ENCODE measurements around the gene TTLL3.
"Not testable (repeated sequence)": the region's sequence is repeated elsewhere in the genome, so short reads cannot be mapped to it uniquely, and the experiment has no call there.

Gene TTLL3

GRCh38 chr3:9771007-9771406 is 39.1 kb upstream of the TTLL3 start:
- H3K4me3 ChIP-seq (ENCODE audit: low read length); H3K9me3 ChIP-seq (ENCODE audit: control insufficient read depth, low read length); H3K36me3 ChIP-seq (ENCODE audit: control insufficient read depth, insufficient read depth, low read length); H3K9ac ChIP-seq (ENCODE audit: low read length); H3K27me3 ChIP-seq (ENCODE audit: control insufficient read depth, insufficient read depth, low read length): not testable (repeated sequence)
- H3K4me1 ChIP-seq (ENCODE audit: control insufficient read depth, insufficient read depth, low read length) = peaks cover 36% of the 10 kb centered on the region

- Histone ChIP-seq H3K27me3 (ENCODE audit: control insufficient read depth, insufficient read depth, low read length) (no peaks in the 10 kb centered on the region), H3K9me3 (ENCODE audit: control insufficient read depth, low read length) (no peaks in the 10 kb centered on the region), H3K4me1 (ENCODE audit: control insufficient read depth, insufficient read depth, low read length) (no peaks in the 10 kb centered on the region), H3K36me3 (ENCODE audit: control insufficient read depth, insufficient read depth, low read length) (peaks cover 2% of the 10 kb centered on the region), H3K9ac (ENCODE audit: low read length) (no peak overlapping the region), H3K4me3 (ENCODE audit: low read length) (no peak overlapping the region)
These were observed 33.0 kb upstream of the TTLL3 start for GRCh38 chr3:9776896-9777693.

- Histone ChIP-seq H3K36me3 (ENCODE audit: control insufficient read depth, insufficient read depth, low read length) (peaks cover 6% of the 10 kb centered on the region), H3K4me3 (ENCODE audit: low read length) (no peak overlapping the region), H3K27me3 (ENCODE audit: control insufficient read depth, insufficient read depth, low read length) (no peaks in the 10 kb centered on the region), H3K9me3 (ENCODE audit: control insufficient read depth, low read length) (no peaks in the 10 kb centered on the region), H3K4me1 (ENCODE audit: control insufficient read depth, insufficient read depth, low read length) (no peaks in the 10 kb centered on the region), H3K9ac (ENCODE audit: low read length) (no peak overlapping the region)
These were observed 32.4 kb upstream of the TTLL3 start for GRCh38 chr3:9777694-9778021.

GRCh38 chr3:9778143-9779074 is 31.7 kb upstream of the TTLL3 start:
- Histone ChIP-seq H3K27me3 (ENCODE audit: control insufficient read depth, insufficient read depth, low read length) (no peaks in the 10 kb centered on the region), H3K36me3 (ENCODE audit: control insufficient read depth, insufficient read depth, low read length) (peaks cover 6% of the 10 kb centered on the region), H3K4me1 (ENCODE audit: control insufficient read depth, insufficient read depth, low read length) (no peaks in the 10 kb centered on the region), H3K9ac (ENCODE audit: low read length) (no peak overlapping the region), H3K9me3 (ENCODE audit: control insufficient read depth, low read length) (no peaks in the 10 kb centered on the region), H3K4me3 (ENCODE audit: low read length) (no peak overlapping the region)

- no peak overlapping the region for H3K4me3 ChIP-seq (ENCODE audit: low read length)
- no peaks in the 10 kb centered on the region for H3K4me1 ChIP-seq (ENCODE audit: control insufficient read depth, insufficient read depth, low read length)
- peaks cover 6% of the 10 kb centered on the region for H3K36me3 ChIP-seq (ENCODE audit: control insufficient read depth, insufficient read depth, low read length)
- no peaks in the 10 kb centered on the region for H3K27me3 ChIP-seq (ENCODE audit: control insufficient read depth, insufficient read depth, low read length)
- no peak overlapping the region for H3K9ac ChIP-seq (ENCODE audit: low read length)
- no peaks in the 10 kb centered on the region for H3K9me3 ChIP-seq (ENCODE audit: control insufficient read depth, low read length)
These were observed 30.9 kb upstream of the TTLL3 start for GRCh38 chr3:9779075-9779593.

- H3K4me3 ChIP-seq (ENCODE audit: low read length) = no peak overlapping the region
- no peaks in the 10 kb centered on the region for H3K4me1 ChIP-seq (ENCODE audit: control insufficient read depth, insufficient read depth, low read length)
- H3K27me3 ChIP-seq (ENCODE audit: control insufficient read depth, insufficient read depth, low read length) = no peaks in the 10 kb centered on the region
- peaks cover 6% of the 10 kb centered on the region for H3K36me3 ChIP-seq (ENCODE audit: control insufficient read depth, insufficient read depth, low read length)
- no peaks in the 10 kb centered on the region for H3K9me3 ChIP-seq (ENCODE audit: control insufficient read depth, low read length)
- H3K9ac ChIP-seq (ENCODE audit: low read length) = no peak overlapping the region
These were observed 30.2 kb upstream of the TTLL3 start for GRCh38 chr3:9779721-9780457.

- H3K4me3 ChIP-seq (ENCODE audit: low read length) = no peak overlapping the region
- H3K27me3 ChIP-seq (ENCODE audit: control insufficient read depth, insufficient read depth, low read length) = no peaks in the 10 kb centered on the region
- no peaks in the 10 kb centered on the region for H3K4me1 ChIP-seq (ENCODE audit: control insufficient read depth, insufficient read depth, low read length)
- peaks cover 6% of the 10 kb centered on the region for H3K36me3 ChIP-seq (ENCODE audit: control insufficient read depth, insufficient read depth, low read length)
- no peaks in the 10 kb centered on the region for H3K9me3 ChIP-seq (ENCODE audit: control insufficient read depth, low read length)
- H3K9ac ChIP-seq (ENCODE audit: low read length) = no peak overlapping the region
These were observed 29.6 kb upstream of the TTLL3 start for GRCh38 chr3:9780458-9780812.

- no peak overlapping the region for H3K4me3 ChIP-seq (ENCODE audit: low read length)
- H3K9me3 ChIP-seq (ENCODE audit: control insufficient read depth, low read length) = no peaks in the 10 kb centered on the region
- H3K9ac ChIP-seq (ENCODE audit: low read length) = no peak overlapping the region
- peaks cover 6% of the 10 kb centered on the region for H3K36me3 ChIP-seq (ENCODE audit: control insufficient read depth, insufficient read depth, low read length)
- H3K27me3 ChIP-seq (ENCODE audit: control insufficient read depth, insufficient read depth, low read length) = no peaks in the 10 kb centered on the region
- H3K4me1 ChIP-seq (ENCODE audit: control insufficient read depth, insufficient read depth, low read length) = no peaks in the 10 kb centered on the region
These were observed 29.2 kb upstream of the TTLL3 start for GRCh38 chr3:9780910-9781309.

- H3K4me1 ChIP-seq (ENCODE audit: control insufficient read depth, insufficient read depth, low read length) = no peaks in the 10 kb centered on the region
- peaks cover 6% of the 10 kb centered on the region for H3K36me3 ChIP-seq (ENCODE audit: control insufficient read depth, insufficient read depth, low read length)
- H3K9ac ChIP-seq (ENCODE audit: low read length) = no peak overlapping the region
- no peak overlapping the region for H3K4me3 ChIP-seq (ENCODE audit: low read length)
- no peaks in the 10 kb centered on the region for H3K9me3 ChIP-seq (ENCODE audit: control insufficient read depth, low read length)
- no peaks in the 10 kb centered on the region for H3K27me3 ChIP-seq (ENCODE audit: control insufficient read depth, insufficient read depth, low read length)
These were observed 28.5 kb upstream of the TTLL3 start for GRCh38 chr3:9781551-9781950.

- H3K4me1 ChIP-seq (ENCODE audit: control insufficient read depth, insufficient read depth, low read length) = no peaks in the 10 kb centered on the region
- H3K36me3 ChIP-seq (ENCODE audit: control insufficient read depth, insufficient read depth, low read length) = peaks cover 6% of the 10 kb centered on the region
- no peaks in the 10 kb centered on the region for H3K27me3 ChIP-seq (ENCODE audit: control insufficient read depth, insufficient read depth, low read length)
- H3K9me3 ChIP-seq (ENCODE audit: control insufficient read depth, low read length) = no peaks in the 10 kb centered on the region
- no peak overlapping the region for H3K9ac ChIP-seq (ENCODE audit: low read length)
- no peak overlapping the region for H3K4me3 ChIP-seq (ENCODE audit: low read length)
These were observed 28.0 kb upstream of the TTLL3 start for GRCh38 chr3:9781978-9782603.

GRCh38 chr3:9782770-9783169 is 27.3 kb upstream of the TTLL3 start:
- Histone ChIP-seq H3K36me3 (ENCODE audit: control insufficient read depth, insufficient read depth, low read length) (peaks cover 6% of the 10 kb centered on the region), H3K4me1 (ENCODE audit: control insufficient read depth, insufficient read depth, low read length) (no peaks in the 10 kb centered on the region), H3K9me3 (ENCODE audit: control insufficient read depth, low read length) (no peaks in the 10 kb centered on the region), H3K27me3 (ENCODE audit: control insufficient read depth, insufficient read depth, low read length) (no peaks in the 10 kb centered on the region), H3K9ac (ENCODE audit: low read length) (no peak overlapping the region), H3K4me3 (ENCODE audit: low read length) (no peak overlapping the region)

Data from mucosa of stomach (tissue), 1 donor.